A549 (cell line): ENCODE measurements around the gene DSCAML1. TPM values are rescaled to one million over a fixed set of nuclear protein-coding genes. Genes with fewer than 3 reads are reported as not detected.

Experiments
- ATAC-seq, 2 experiments: fragments of 200-7000 bp in 1 of 2; fragments of >200 bp in 1 of 2; cut with Nextera tagmentation in 1 of 2; cut with Tn5 transposase in 1 of 2; 3 replicates each; pipeline versions ENCODE4 v1.8.0 to v1.9.1; 2018 to 2020; ENCODE audit warnings: mild to moderate bottlenecking in 1 of 2, moderate library complexity in 1 of 2
- CTCF ChIA-PET: fragments of 300-600 bp; sonication (Branson Sonifier 250); formaldehyde crosslinking; extraction: SDS; loops from one replicate; lab custom pipeline; 2021; ENCODE audit warnings: antibody characterized with exemption, inconsistent platforms; lab: Yijun Ruan, JAX
- POLR2A ChIA-PET: fragments of 350-600 bp; formaldehyde crosslinking; extraction: SDS; loops from one replicate; lab custom pipeline; 2021; ENCODE audit warnings: antibody characterized with exemption, inconsistent platforms; lab: Yijun Ruan, JAX
- DNase-seq, 2 experiments: peaks; one replicate each; pipeline versions ENCODE4 v3.0.0 to v3.0.0-alpha.2; 2011 to 2016; ENCODE audit warnings: low read depth in 1 of 2, low spot score in 1 of 2
- FAIRE-seq: peaks from 2 replicates; lab custom pipeline; 2011; peaks lifted over from hg19 to GRCh38; lab: Jason Lieb, UNC
- H3K27ac ChIP-seq, 2 experiments: fragments of >200 bp; sonication (Bioruptor Twin); formaldehyde crosslinking; 3 replicates each; pipeline ENCODE4 v1.5.1; 2016 to 2017
- H3K4me1 ChIP-seq: fragments of >200 bp; sonication (Bioruptor Twin); formaldehyde crosslinking; 3 replicates; pipeline ENCODE4 v1.6.1; 2016
- H3K4me2 ChIP-seq: fragments of >200 bp; sonication (Bioruptor Twin); formaldehyde crosslinking; 3 replicates; pipeline ENCODE4 v1.6.1; 2016
- H3K4me3 ChIP-seq: fragments of >200 bp; sonication (Bioruptor Twin); formaldehyde crosslinking; 3 replicates; pipeline ENCODE4 v1.5.1; 2016
- H3K9me3 ChIP-seq: fragments of >200 bp; sonication (Bioruptor Twin); formaldehyde crosslinking; 3 replicates; pipeline ENCODE4 v1.6.1; 2016
- ATOH8 ChIP-seq: fragments of 250-450 bp; sonication (Bioruptor Pico); IDR thresholded peaks from 2 replicates; pipeline ENCODE4 v1.5.0; 2020; ENCODE audit warnings: low read depth, mild to moderate bottlenecking, moderate library complexity
- CBX8 ChIP-seq: fragments of 200-600 bp; sonication (generic); IDR thresholded peaks from 2 replicates; pipeline ENCODE4 v1.6.1; 2016
- CEBPB ChIP-seq, 2 experiments: fragments of >200 bp in 1 of 2; sonication (Bioruptor Twin) in 1 of 2; formaldehyde crosslinking in 1 of 2; IDR thresholded peaks; 2 replicates each; pipeline ENCODE4 v1.6.1; 2012 to 2016
- CHD4 ChIP-seq: fragments of 200-600 bp; sonication (generic); IDR thresholded peaks from 2 replicates; pipeline ENCODE4 v1.6.1; 2016; ENCODE audit warnings: antibody characterized with exemption, mild to moderate bottlenecking, borderline replicate concordance
- ESRRA ChIP-seq: fragments of 150-350 bp; IDR thresholded peaks from 2 replicates; pipeline ENCODE4 v1.6.1; 2014; ENCODE audit warnings: mild to moderate bottlenecking, low read length, borderline replicate concordance
- FOSB ChIP-seq: fragments of 250-450 bp; sonication (Bioruptor Pico); IDR thresholded peaks from 2 replicates; pipeline ENCODE4 v1.5.0; 2020; ENCODE audit warnings: mild to moderate bottlenecking, moderate library complexity
- FOSL2 ChIP-seq, 2 experiments: fragments of 450-650 bp in 1 of 2; fragments of >200 bp in 1 of 2; sonication (Bioruptor Twin) in 1 of 2; formaldehyde crosslinking; IDR thresholded peaks; 2 replicates each; pipeline versions ENCODE4 v1.5.0 to v1.6.1; 2016 to 2020; ENCODE audit warnings: mild to moderate bottlenecking in 1 of 2, moderate library complexity in 1 of 2
- FOXS1 ChIP-seq: fragments of 250-450 bp; sonication (Bioruptor Pico); IDR thresholded peaks from 2 replicates; pipeline ENCODE4 v1.5.0; 2020; ENCODE audit warnings: mild to moderate bottlenecking, moderate library complexity
- GATA3 ChIP-seq: IDR thresholded peaks from 2 replicates; pipeline ENCODE4 v1.6.1; 2012; ENCODE audit warnings: borderline replicate concordance
- HDAC2 ChIP-seq: fragments of 200-600 bp; sonication (generic); IDR thresholded peaks from 2 replicates; pipeline ENCODE4 v1.6.1; 2016
- HOXA7 ChIP-seq: fragments of 250-450 bp; sonication (Bioruptor Pico); IDR thresholded peaks from 2 replicates; pipeline ENCODE4 v1.5.0; 2020; ENCODE audit warnings: mild to moderate bottlenecking, moderate library complexity
- KDM5A ChIP-seq: fragments of 200-600 bp; sonication (generic); IDR thresholded peaks from 2 replicates; pipeline ENCODE4 v1.6.1; 2016; ENCODE audit warnings: antibody characterized with exemption, mild to moderate bottlenecking
- MYC ChIP-seq: IDR thresholded peaks from 2 replicates; pipeline ENCODE4 v1.6.1; 2012; ENCODE audit warnings: mild to moderate bottlenecking, inconsistent platforms, low read length, improper control_type of control experiment, borderline replicate concordance
- NFE2L2 ChIP-seq: fragments of 150-350 bp; conservative IDR thresholded peaks from 2 replicates; pipeline ENCODE4 v1.6.1; 2014; ENCODE audit warnings: low read length
- NR3C1 ChIP-seq: fragments of >200 bp; sonication (Bioruptor Twin); formaldehyde crosslinking; IDR thresholded peaks from 3 replicates; pipeline ENCODE4 v1.6.1; 2017
- RAD21 ChIP-seq, 2 experiments: fragments of >200 bp in 1 of 2; sonication (Bioruptor Twin) in 1 of 2; formaldehyde crosslinking in 1 of 2; IDR thresholded peaks in 1 of 2; conservative IDR thresholded peaks in 1 of 2; 2 replicates in 1 of 2; 3 replicates in 1 of 2; pipeline ENCODE4 v1.6.1; 2012 to 2018; ENCODE audit warnings: inconsistent platforms in 1 of 2
- REST ChIP-seq: fragments of 200-600 bp; sonication (generic); IDR thresholded peaks from 2 replicates; pipeline ENCODE4 v1.6.1; 2016; ENCODE audit warnings: antibody characterized with exemption, mild to moderate bottlenecking, moderate library complexity
- SMC3 ChIP-seq: fragments of >200 bp; sonication (Bioruptor Twin); formaldehyde crosslinking; IDR thresholded peaks from 3 replicates; pipeline ENCODE4 v1.6.1; 2018; ENCODE audit warnings: inconsistent platforms
- ZFP36 ChIP-seq: fragments of 450-650 bp; IDR thresholded peaks from 2 replicates; pipeline ENCODE4 v1.6.1; 2014; ENCODE audit warnings: borderline replicate concordance; ENCODE audit not compliant: partially characterized antibody
- WGBS: methylation state at CpG from one replicate; pipeline ENCODE4 v1.1.6; 2017; ENCODE audit errors: missing lambda C conversion rate; 5-methylcytosine and 5-hydroxymethylcytosine counted together
- polyA plus RNA-seq, 4 experiments: library from polyadenylated mRNA; depleted of rRNA in 3 of 4; stranded (reverse); fragments of >200 nt; fragmentation: RNase III in 1 of 4; extraction: RNeasy Plus Mini Kit Qiagen cat#74134 plus additional on column Dnase treatment in 1 of 4; gene quantifications; 2 replicates in 3 of 4; 3 replicates in 1 of 4; pipeline ENCODE4 v1.2.3, GENCODE V29; 2011 to 2017
- TF ChIP-seq, protein P1 (sequence below): fragments of >200 bp; sonication (Bioruptor Twin); formaldehyde crosslinking; IDR thresholded peaks from 3 replicates; pipeline ENCODE4 v1.5.1; 2016
- TF ChIP-seq, protein P2 (sequence below): IDR thresholded peaks from 2 replicates; pipeline ENCODE4 v1.6.1; 2012; ENCODE audit warnings: low read depth, borderline replicate concordance

Gene DSCAML1
- polyA plus RNA-seq, 2 of the 4 experiments (the other 2 are of a cell fraction): 0.12 to 0.31 TPM

DNA sequence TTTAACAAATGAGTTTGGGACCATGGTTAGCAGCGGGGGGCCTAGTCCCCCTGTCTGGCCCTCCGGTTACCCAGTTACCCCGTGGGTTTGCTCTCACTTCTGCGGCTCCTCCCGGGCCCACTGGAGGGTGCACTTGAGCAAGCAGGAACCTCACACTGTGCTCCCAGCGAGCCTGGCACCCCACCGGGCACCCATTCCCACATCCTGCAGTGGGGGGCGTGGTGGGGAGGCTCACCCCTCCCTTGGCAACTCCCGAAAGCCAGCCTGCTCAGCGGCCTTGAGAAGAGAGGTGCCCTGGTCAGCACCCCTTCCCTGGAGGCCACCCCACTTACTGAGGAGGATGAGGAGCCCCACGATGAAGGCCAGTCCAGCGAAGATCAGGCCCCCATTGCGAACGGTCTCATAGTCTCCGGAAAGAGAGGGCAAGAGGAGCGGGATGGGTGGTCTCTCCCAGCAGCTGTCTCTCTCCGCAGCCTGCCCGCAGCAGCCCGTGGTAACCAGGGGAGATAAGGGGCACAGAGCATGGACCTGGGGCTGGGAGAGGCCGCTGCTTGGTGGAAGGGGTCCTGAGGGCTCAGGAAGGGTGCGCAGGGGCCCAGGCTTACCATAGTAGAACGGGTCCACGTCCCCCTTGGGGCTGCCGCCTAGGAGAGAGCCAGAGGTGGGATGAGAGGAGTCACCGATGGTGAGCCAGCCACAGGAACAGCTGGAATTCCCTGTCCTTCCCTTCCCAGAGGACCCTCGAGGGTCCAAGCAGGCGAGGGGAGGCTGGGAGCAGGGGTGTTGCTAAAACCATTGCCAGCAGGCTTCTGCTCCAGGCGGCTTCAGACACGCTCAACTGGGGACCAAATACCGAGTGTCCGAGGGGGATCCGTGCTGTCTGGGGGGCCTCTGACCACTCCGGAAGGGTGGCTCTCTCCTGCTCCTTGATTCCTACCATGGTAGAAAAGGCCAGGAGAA, 25.3 kb upstream of the DSCAML1 start:
- TF ChIP-seq RAD21 (conservative IDR thresholded peaks at IDR 0.05 in 1 of 2, IDR thresholded peaks at IDR 0.05 in 1 of 2): peak; percentile 31 to 34; a peak in 3 of 5 replicates
- TF ChIP-seq, protein P1, sequence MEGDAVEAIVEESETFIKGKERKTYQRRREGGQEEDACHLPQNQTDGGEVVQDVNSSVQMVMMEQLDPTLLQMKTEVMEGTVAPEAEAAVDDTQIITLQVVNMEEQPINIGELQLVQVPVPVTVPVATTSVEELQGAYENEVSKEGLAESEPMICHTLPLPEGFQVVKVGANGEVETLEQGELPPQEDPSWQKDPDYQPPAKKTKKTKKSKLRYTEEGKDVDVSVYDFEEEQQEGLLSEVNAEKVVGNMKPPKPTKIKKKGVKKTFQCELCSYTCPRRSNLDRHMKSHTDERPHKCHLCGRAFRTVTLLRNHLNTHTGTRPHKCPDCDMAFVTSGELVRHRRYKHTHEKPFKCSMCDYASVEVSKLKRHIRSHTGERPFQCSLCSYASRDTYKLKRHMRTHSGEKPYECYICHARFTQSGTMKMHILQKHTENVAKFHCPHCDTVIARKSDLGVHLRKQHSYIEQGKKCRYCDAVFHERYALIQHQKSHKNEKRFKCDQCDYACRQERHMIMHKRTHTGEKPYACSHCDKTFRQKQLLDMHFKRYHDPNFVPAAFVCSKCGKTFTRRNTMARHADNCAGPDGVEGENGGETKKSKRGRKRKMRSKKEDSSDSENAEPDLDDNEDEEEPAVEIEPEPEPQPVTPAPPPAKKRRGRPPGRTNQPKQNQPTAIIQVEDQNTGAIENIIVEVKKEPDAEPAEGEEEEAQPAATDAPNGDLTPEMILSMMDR: peak; percentile 35
- peak; percentile 44; the same call in 2 of the 3 replicates for TF ChIP-seq SMC3
- no peak for TF ChIP-seq REST
- Histone ChIP-seq H3K9me3 (no peaks in the 10 kb centered on the region), H3K4me3 (no peak overlapping the region), H3K27ac (no peak overlapping the region), H3K4me1 (peaks cover 42% of the 10 kb centered on the region), H3K4me2 (no peak overlapping the region; the same call in 2 of the 3 replicates)
- 68% methylated on average over 12 of the region's 33 CpGs for WGBS
- CTCF ChIA-PET: interaction anchor here (0.7 to 7.5 kb wide), 12 partner anchors 11 to 396 kb away, joined by 3 to 158 read pairs (median 4); no protein-coding TSS in a partner anchor
- DNase-seq: no peak
- POLR2A ChIA-PET: no interaction called here
- ATAC-seq: peak in 1 of 2 experiments; percentile 62; a peak in 3 of 6 replicates
- no peak for FAIRE-seq

- CTCF ChIA-PET: interaction anchor here (0.8 to 7.5 kb wide), 8 partner anchors 17 to 231 kb away, joined by 3 to 158 read pairs (median 4); no protein-coding TSS in a partner anchor
- Histone ChIP-seq H3K4me2 (no peak overlapping the region), H3K4me3 (no peak overlapping the region), H3K9me3 (no peaks in the 10 kb centered on the region), H3K27ac (no peak overlapping the region), H3K4me1 (peaks cover 42% of the 10 kb centered on the region)
- no peak for DNase-seq
- no peak for FAIRE-seq
- WGBS: 51% methylated on average over 7 of the region's 12 CpGs
- POLR2A ChIA-PET: no interaction called here
- no peak for ATAC-seq
- TF ChIP-seq FOSB (no peak), NFE2L2 (no peak), CHD4 (no peak), MYC (no peak), KDM5A (no peak), CEBPB (IDR thresholded peaks at IDR 0.05) (no peak), ATOH8 (no peak), HOXA7 (CRISPR knock-in tag) (no peak)
These were observed 24.4 kb upstream of the DSCAML1 start for GRCh38 chr11:117821431-117821830.

DNA sequence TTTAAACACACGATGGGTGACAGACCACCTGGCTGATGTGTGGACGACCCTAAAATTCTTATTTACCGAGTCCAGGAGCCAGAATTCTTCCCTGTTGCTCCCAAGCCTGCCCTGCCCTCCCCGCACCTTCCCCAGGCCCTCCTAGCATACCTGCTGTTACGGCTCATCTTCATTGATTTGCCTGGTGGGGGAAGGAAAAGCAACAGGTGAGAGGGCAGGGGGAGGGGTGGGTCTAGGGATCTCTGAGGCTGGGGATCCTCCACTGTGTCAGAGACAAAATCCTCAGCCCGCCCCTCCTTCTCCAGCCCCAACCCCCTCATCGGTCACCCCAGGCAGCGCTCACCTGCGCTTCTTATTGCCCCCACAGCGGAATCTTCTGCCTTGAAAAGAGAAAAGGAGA, 23.5 kb upstream of the DSCAML1 start:
- no peak for ATAC-seq
- no peak for DNase-seq
- FAIRE-seq: no peak
- CTCF ChIA-PET: interaction anchor here (0.6 to 7.8 kb wide), 8 partner anchors 7 to 395 kb away, joined by 3 to 158 read pairs (median 26); no protein-coding TSS in a partner anchor
- WGBS: 88% methylated on average over 9 of the region's 10 CpGs
- Histone ChIP-seq H3K9me3 (no peaks in the 10 kb centered on the region), H3K27ac (no peak overlapping the region)
- no peak for TF ChIP-seq RAD21 (conservative IDR thresholded peaks at IDR 0.05 in 1 of 2, IDR thresholded peaks at IDR 0.05 in 1 of 2)
- TF ChIP-seq, protein P2, sequence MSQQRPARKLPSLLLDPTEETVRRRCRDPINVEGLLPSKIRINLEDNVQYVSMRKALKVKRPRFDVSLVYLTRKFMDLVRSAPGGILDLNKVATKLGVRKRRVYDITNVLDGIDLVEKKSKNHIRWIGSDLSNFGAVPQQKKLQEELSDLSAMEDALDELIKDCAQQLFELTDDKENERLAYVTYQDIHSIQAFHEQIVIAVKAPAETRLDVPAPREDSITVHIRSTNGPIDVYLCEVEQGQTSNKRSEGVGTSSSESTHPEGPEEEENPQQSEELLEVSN: no peak
- no peak for TF ChIP-seq HDAC2
- no peak for TF ChIP-seq ZFP36
- TF ChIP-seq NR3C1: no peak
- no peak for TF ChIP-seq FOSL2 (IDR thresholded peaks at IDR 0.05)
- TF ChIP-seq FOSL2 (CRISPR knock-in tag; IDR thresholded peaks at IDR 0.05): no peak
- TF ChIP-seq GATA3: no peak
- TF ChIP-seq CBX8: no peak
- TF ChIP-seq SMC3: no peak
- no peak for TF ChIP-seq ESRRA
- no peak for TF ChIP-seq FOXS1 (CRISPR knock-in tag)
- TF ChIP-seq, all 56 proteins: peak for 0
- H3K4me1 ChIP-seq: peaks cover 42% of the 10 kb centered on the region
- no peak overlapping the region for H3K4me3 ChIP-seq
- POLR2A ChIA-PET: no interaction called here
- H3K4me2 ChIP-seq: no peak overlapping the region
